Measurements from ENCODE around the gene HNMT. TPM values are rescaled to one million over a fixed set of nuclear protein-coding genes. Genes with fewer than 3 reads are reported as not detected.
A peak's percentile ranks its signal among the peaks of the same experiment; 100 is the strongest.

The HNMT gene
- total RNA-seq, 1 experiment from 2014 or later = 16.6 TPM

DNA sequence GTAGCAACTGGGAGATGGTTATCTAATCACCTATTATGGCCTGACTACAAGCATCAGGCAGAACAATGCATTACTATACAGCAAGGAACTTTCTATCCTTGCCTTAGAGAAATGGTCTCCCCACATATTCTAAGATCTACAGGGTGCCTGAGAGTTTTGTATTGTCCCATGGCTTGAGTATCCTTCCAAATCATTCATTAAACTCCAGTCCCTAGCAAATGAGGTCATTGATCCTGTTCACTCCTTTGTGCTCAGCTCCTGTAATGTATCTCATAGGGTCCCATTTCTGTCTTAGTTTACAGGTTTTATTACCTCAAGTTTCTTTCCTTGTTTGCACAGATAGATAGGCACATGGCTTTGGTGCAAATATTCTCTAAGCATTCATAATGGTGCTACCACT, 9.0 kb downstream of the HNMT start:
- H4K20me1 ChIP-seq (ENCODE audit: insufficient read depth) = no peaks in the 10 kb centered on the region
- H3K79me2 ChIP-seq (ENCODE audit: low read depth) = no peaks in the 10 kb centered on the region
- TF ChIP-seq CTCF (conservative IDR thresholded peaks at IDR 0.05) = no peak
- TF ChIP-seq EZH2 (IDR thresholded peaks at IDR 0.05; ENCODE audit: low read depth) = no peak

GRCh38 chr2:137975280-137976271, 11.3 kb downstream of the HNMT start:
- no peaks in the 10 kb centered on the region for H3K27me3 ChIP-seq (ENCODE audit: insufficient read depth, low read depth)
- POLR2A ChIA-PET (ENCODE audit: unreplicated experiment) = interaction anchor here (0.7 kb wide), 1 partner anchor 11 kb away, joined by 4 read pairs; the partner anchor contains the start of gene HNMT
- peak overlapping the region; percentile 78 for H3K27ac ChIP-seq

More for the DNA sequence above, 9.0 kb downstream of the HNMT start:
- DNase-seq = no peak
- Histone ChIP-seq H3K4me2 (no peak overlapping the region), H3K4me1 (replicated peaks; ENCODE audit: insufficient read depth) (peaks cover 53% of the 10 kb centered on the region), H3K4me3 (no peak overlapping the region), H3K27me3 (ENCODE audit: insufficient read depth, low read depth) (no peaks in the 10 kb centered on the region), H3K27ac (no peak overlapping the region), H3K9me2 (ENCODE audit: insufficient read depth) (no peaks in the 10 kb centered on the region), H3K36me3 (ENCODE audit: low read depth) (no peaks in the 10 kb centered on the region), H3K9me3 (ENCODE audit: insufficient read depth, low read depth) (peaks cover 4% of the 10 kb centered on the region; the same call in 1 of the 2 replicates), H2AFZ (no peak overlapping the region), H3F3A (ENCODE audit: insufficient read depth, low read depth) (peaks cover 33% of the 10 kb centered on the region)
- no TSS peak for BruUV-seq (replicated peaks)
- POLR2A ChIA-PET (ENCODE audit: unreplicated experiment) = no interaction called here
- intact Hi-C loops (cut with micrococcal nuclease; ENCODE audit: unreplicated experiment) = no loop called here
- CTCF ChIA-PET = interaction anchor here (0.8 kb wide), 1 partner anchor 12 kb away, joined by 16 read pairs; no protein-coding TSS in a partner anchor

More at GRCh38 chr2:137975280-137976271, 11.3 kb downstream of the HNMT start:
- Histone ChIP-seq H3K4me3 (peak overlapping the region; percentile 27; the same call in 1 of the 2 replicates), H2AFZ (peak overlapping the region; percentile 29; the same call in 1 of the 2 replicates), H3F3A (ENCODE audit: insufficient read depth, low read depth) (peaks cover 16% of the 10 kb centered on the region), H4K20me1 (ENCODE audit: insufficient read depth) (no peaks in the 10 kb centered on the region), H3K4me2 (peak overlapping the region; percentile 60), H3K36me3 (ENCODE audit: low read depth) (no peaks in the 10 kb centered on the region), H3K4me1 (replicated peaks; ENCODE audit: insufficient read depth) (peaks cover 31% of the 10 kb centered on the region), H3K79me2 (ENCODE audit: low read depth) (no peaks in the 10 kb centered on the region), H3K9me2 (ENCODE audit: insufficient read depth) (no peaks in the 10 kb centered on the region), H3K9me3 (ENCODE audit: insufficient read depth, low read depth) (peaks cover 4% of the 10 kb centered on the region; the same call in 1 of the 2 replicates)
- peak in 1 of 2 experiments; percentile 92 for DNase-seq
- TF ChIP-seq CTCF (conservative IDR thresholded peaks at IDR 0.05) (no peak), EZH2 (IDR thresholded peaks at IDR 0.05; ENCODE audit: low read depth) (no peak)
- no TSS peak for BruUV-seq (replicated peaks)
- intact Hi-C loops (cut with micrococcal nuclease; ENCODE audit: unreplicated experiment) = no loop called here
- CTCF ChIA-PET = interaction anchor here (0.9 kb wide), 1 partner anchor 11 kb away, joined by 3 read pairs; the partner anchor contains the start of gene HNMT

Data from PC-9 (cell line).